Loucy (cell line): ENCODE results near the gene TEX14.

ENCODE experiments used
- H2AFZ ChIP-seq: fragments of 200-600 bp; sonication (generic); 2 replicates; pipeline ENCODE4 v1.6.0; 2016; ENCODE audit warnings: antibody characterized with exemption, mild to moderate bottlenecking, low read length, moderate library complexity
- H3F3A ChIP-seq: fragments of 200-600 bp; 2 replicates; pipeline ENCODE4 v1.6.0; 2016; ENCODE audit warnings: antibody characterized with exemption, low read depth, mild to moderate bottlenecking
- H3K27me3 ChIP-seq: fragments of 200-600 bp; sonication (generic); 2 replicates; pipeline ENCODE4 v1.6.1; 2014; ENCODE audit warnings: low read length, mild to moderate bottlenecking; ENCODE audit not compliant: insufficient read depth, poor library complexity, severe bottlenecking
- H3K36me3 ChIP-seq: fragments of 200-600 bp; sonication (generic); 2 replicates; pipeline ENCODE4 v1.6.1; 2016; ENCODE audit warnings: low read length; ENCODE audit not compliant: insufficient read depth
- H3K4me1 ChIP-seq: fragments of 200-600 bp; sonication (generic); 2 replicates; pipeline ENCODE4 v1.5.1; 2014; ENCODE audit warnings: low read length, mild to moderate bottlenecking; ENCODE audit not compliant: insufficient read depth, poor library complexity, severe bottlenecking
- H3K4me2 ChIP-seq: fragments of 200-600 bp; sonication (generic); 2 replicates; pipeline ENCODE4 v1.6.0; 2014; ENCODE audit warnings: antibody characterized with exemption, low read length, low read depth, mild to moderate bottlenecking; ENCODE audit not compliant: poor library complexity, severe bottlenecking
- H3K4me3 ChIP-seq: fragments of 200-600 bp; sonication (generic); 2 replicates; pipeline ENCODE4 v1.5.1; 2014; ENCODE audit warnings: low read length, mild to moderate bottlenecking, mixed read lengths; ENCODE audit not compliant: poor library complexity, severe bottlenecking
- H3K79me2 ChIP-seq: fragments of 200-600 bp; sonication (generic); 2 replicates; pipeline ENCODE4 v1.6.1; 2014; ENCODE audit warnings: low read length; ENCODE audit not compliant: insufficient read depth
- H3K9ac ChIP-seq: fragments of 200-600 bp; sonication (generic); 2 replicates; pipeline ENCODE4 v1.6.0; 2014; ENCODE audit warnings: mild to moderate bottlenecking, low read depth, low read length, moderate library complexity; ENCODE audit not compliant: poor library complexity, severe bottlenecking
- H3K9me2 ChIP-seq: fragments of 200-600 bp; sonication (generic); replicated peaks from 2 replicates; pipeline ENCODE4 v1.6.1; 2016; ENCODE audit warnings: low read depth, low read length, mixed read lengths
- H3K9me3 ChIP-seq: fragments of 200-600 bp; sonication (generic); 2 replicates; pipeline ENCODE4 v1.6.1; 2014; ENCODE audit warnings: mild to moderate bottlenecking, antibody characterized with exemption, low read length, low read depth; ENCODE audit not compliant: insufficient read depth
- H4K20me1 ChIP-seq: fragments of 200-600 bp; sonication (generic); 2 replicates; pipeline ENCODE4 v1.6.0; 2014; ENCODE audit warnings: antibody characterized with exemption, low read length, mild to moderate bottlenecking; ENCODE audit not compliant: insufficient read depth, poor library complexity, severe bottlenecking
- EZH2phosphoT487 ChIP-seq: fragments of 200-600 bp; IDR thresholded peaks from 2 replicates; pipeline ENCODE4 v1.6.1; 2018; ENCODE audit warnings: antibody characterized with exemption, mild to moderate bottlenecking, moderate library complexity, borderline replicate concordance
- TF ChIP-seq, protein P1 (sequence below): fragments of 200-600 bp; sonication (generic); conservative IDR thresholded peaks from 2 replicates; pipeline ENCODE4 v1.5.1; 2014; ENCODE audit warnings: mild to moderate bottlenecking, antibody characterized with exemption, low read length

Gene TEX14

GRCh38 chr17:58632324-58633314, 59.2 kb downstream of the TEX14 start:
- H2AFZ ChIP-seq: peak overlapping the region; percentile 53; the same call in 1 of the 2 replicates
- no peaks in the 10 kb centered on the region for H3K9me3 ChIP-seq

DNA sequence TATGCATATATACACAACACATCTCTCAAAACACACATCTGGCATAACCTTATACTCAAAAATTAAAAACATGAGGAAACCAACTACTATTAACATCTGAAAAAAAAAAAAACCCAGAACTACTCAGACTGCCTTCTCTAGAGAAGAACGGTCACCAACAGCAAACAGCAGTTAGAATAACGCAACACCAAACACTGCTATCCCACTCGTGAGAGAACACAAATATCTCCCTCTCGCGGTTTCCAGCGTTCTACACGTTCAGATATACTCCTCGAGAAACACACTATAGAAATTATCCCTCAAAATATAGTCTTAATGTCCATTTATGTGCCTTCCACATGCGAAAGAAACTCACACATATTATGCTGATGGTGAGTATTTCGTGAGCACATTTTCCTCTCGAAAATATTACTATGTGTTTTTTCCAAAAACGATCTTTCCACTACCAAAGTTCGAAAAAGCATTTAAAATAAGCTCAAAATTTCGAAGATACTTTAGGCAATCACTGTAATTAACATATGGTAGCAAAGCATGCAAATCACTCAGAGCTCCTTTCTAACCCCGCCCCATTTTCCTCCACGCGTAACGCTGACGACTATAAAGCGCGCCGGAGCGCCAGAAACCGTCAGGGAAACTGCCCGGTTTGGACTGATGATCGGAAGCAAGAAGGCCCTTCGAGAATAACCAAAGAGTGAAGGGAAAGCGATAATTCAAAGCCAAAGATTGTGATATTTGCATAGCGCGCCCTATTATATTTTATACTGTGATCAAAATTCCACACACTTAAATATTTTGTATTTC, 60.1 kb downstream of the TEX14 start:
- TF ChIP-seq, protein P1, sequence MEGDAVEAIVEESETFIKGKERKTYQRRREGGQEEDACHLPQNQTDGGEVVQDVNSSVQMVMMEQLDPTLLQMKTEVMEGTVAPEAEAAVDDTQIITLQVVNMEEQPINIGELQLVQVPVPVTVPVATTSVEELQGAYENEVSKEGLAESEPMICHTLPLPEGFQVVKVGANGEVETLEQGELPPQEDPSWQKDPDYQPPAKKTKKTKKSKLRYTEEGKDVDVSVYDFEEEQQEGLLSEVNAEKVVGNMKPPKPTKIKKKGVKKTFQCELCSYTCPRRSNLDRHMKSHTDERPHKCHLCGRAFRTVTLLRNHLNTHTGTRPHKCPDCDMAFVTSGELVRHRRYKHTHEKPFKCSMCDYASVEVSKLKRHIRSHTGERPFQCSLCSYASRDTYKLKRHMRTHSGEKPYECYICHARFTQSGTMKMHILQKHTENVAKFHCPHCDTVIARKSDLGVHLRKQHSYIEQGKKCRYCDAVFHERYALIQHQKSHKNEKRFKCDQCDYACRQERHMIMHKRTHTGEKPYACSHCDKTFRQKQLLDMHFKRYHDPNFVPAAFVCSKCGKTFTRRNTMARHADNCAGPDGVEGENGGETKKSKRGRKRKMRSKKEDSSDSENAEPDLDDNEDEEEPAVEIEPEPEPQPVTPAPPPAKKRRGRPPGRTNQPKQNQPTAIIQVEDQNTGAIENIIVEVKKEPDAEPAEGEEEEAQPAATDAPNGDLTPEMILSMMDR: no peak
- no peak for TF ChIP-seq EZH2phosphoT487
- Histone ChIP-seq H2AFZ (peak overlapping the region; percentile 53), H3K4me3 (peak overlapping the region; percentile 77)

More at GRCh38 chr17:58632324-58633314, 59.2 kb downstream of the TEX14 start:
- H3K9me2 ChIP-seq: no peaks in the 10 kb centered on the region
- peaks cover 11% of the 10 kb centered on the region for H3F3A ChIP-seq
- H3K4me1 ChIP-seq: peaks cover 19% of the 10 kb centered on the region
- no peaks in the 10 kb centered on the region for H3K36me3 ChIP-seq
- peak overlapping the region; percentile 84 for H3K9ac ChIP-seq
- peak overlapping the region; percentile 96 for H3K4me2 ChIP-seq
- H3K79me2 ChIP-seq: no peaks in the 10 kb centered on the region
- H3K4me3 ChIP-seq: peak overlapping the region; percentile 77
- no peaks in the 10 kb centered on the region for H4K20me1 ChIP-seq
- no peak for TF ChIP-seq EZH2phosphoT487
- TF ChIP-seq, protein P1: no peak
- H3K27me3 ChIP-seq: no peaks in the 10 kb centered on the region

GRCh38 chr17:58630883-58631522, 60.8 kb downstream of the TEX14 start:
- TF ChIP-seq EZH2phosphoT487: no peak
- TF ChIP-seq, protein P1: no peak
- H3K79me2 ChIP-seq: no peaks in the 10 kb centered on the region
- no peaks in the 10 kb centered on the region for H3K9me3 ChIP-seq
- peak overlapping the region; percentile 84 for H3K9ac ChIP-seq
- no peaks in the 10 kb centered on the region for H3K36me3 ChIP-seq
- peaks cover 19% of the 10 kb centered on the region for H3K4me1 ChIP-seq
- H3F3A ChIP-seq: peaks cover 11% of the 10 kb centered on the region
- H2AFZ ChIP-seq: no peak overlapping the region
- H4K20me1 ChIP-seq: no peaks in the 10 kb centered on the region
- no peaks in the 10 kb centered on the region for H3K27me3 ChIP-seq
- no peaks in the 10 kb centered on the region for H3K9me2 ChIP-seq
- peak overlapping the region; percentile 77 for H3K4me3 ChIP-seq
- H3K4me2 ChIP-seq: peak overlapping the region; percentile 96

More for the DNA sequence above, 60.1 kb downstream of the TEX14 start:
- no peaks in the 10 kb centered on the region for H3K9me2 ChIP-seq
- H3K9me3 ChIP-seq: no peaks in the 10 kb centered on the region
- H3K36me3 ChIP-seq: no peaks in the 10 kb centered on the region
- H3F3A ChIP-seq: peaks cover 11% of the 10 kb centered on the region
- H4K20me1 ChIP-seq: no peaks in the 10 kb centered on the region
- peak overlapping the region; percentile 96 for H3K4me2 ChIP-seq
- peak overlapping the region; percentile 84 for H3K9ac ChIP-seq
- no peaks in the 10 kb centered on the region for H3K79me2 ChIP-seq
- H3K4me1 ChIP-seq: peaks cover 19% of the 10 kb centered on the region
- no peaks in the 10 kb centered on the region for H3K27me3 ChIP-seq
